H1 (cell line): ENCODE data around the gene AKR1C2. TPM values are rescaled to one million over a fixed set of nuclear protein-coding genes. Genes with fewer than 3 reads are reported as not detected.
"Not testable (repeated sequence)": the region's sequence is repeated elsewhere in the genome, so short reads cannot be mapped to it uniquely, and the experiment has no call there.

Source experiments
- CTCF ChIA-PET: fragments of 300-600 bp; sonication (Branson Sonifier 250); formaldehyde crosslinking; loops from one replicate; lab custom pipeline; 2021; ENCODE audit not compliant: partially characterized antibody; lab: Charles Lee
- POLR2A ChIA-PET: fragments of 300-600 bp; sonication (Branson Sonifier 250); formaldehyde crosslinking; loops from one replicate; lab custom pipeline; 2021; ENCODE audit warnings: inconsistent platforms; ENCODE audit not compliant: partially characterized antibody; lab: Charles Lee
- DNase-seq, 2 experiments: peaks; one replicate each; pipeline versions ENCODE4 v3.0.0 to v3.0.0-alpha.2; 2010 to 2022; ENCODE audit warnings: low spot score in 2 of 2, low read depth in 1 of 2, mixed read lengths in 1 of 2
- FAIRE-seq: peaks from 2 replicates; lab custom pipeline; 2011; peaks lifted over from hg19 to GRCh38; lab: Jason Lieb, UNC
- H2AFZ ChIP-seq: 2 replicates; pipeline ENCODE4 v1.8.1; 2012; ENCODE audit warnings: low read length, inconsistent platforms
- H2AK5ac ChIP-seq: 2 replicates; pipeline ENCODE4 v1.6.1; 2013; ENCODE audit warnings: low read depth, low read length
- H2BK120ac ChIP-seq: replicated peaks from 2 replicates; pipeline ENCODE3; 2013; ENCODE audit warnings: low read depth, low read length, inconsistent platforms
- H2BK12ac ChIP-seq: 2 replicates; pipeline ENCODE4 v1.6.1; 2013; ENCODE audit warnings: low read depth, low read length
- H2BK15ac ChIP-seq: 2 replicates; pipeline ENCODE4 v1.6.1; 2013; ENCODE audit warnings: low read length
- H2BK20ac ChIP-seq: 2 replicates; pipeline ENCODE4 v1.6.1; 2013; ENCODE audit warnings: low read length
- H2BK5ac ChIP-seq: 2 replicates; pipeline ENCODE4 v1.6.1; 2013; ENCODE audit warnings: low read depth, low read length
- H3K14ac ChIP-seq: 2 replicates; pipeline ENCODE4 v1.6.1; 2013; ENCODE audit warnings: inconsistent platforms; ENCODE audit not compliant: insufficient read length
- H3K18ac ChIP-seq: 2 replicates; pipeline ENCODE4 v1.6.1; 2013; ENCODE audit warnings: low read length; ENCODE audit errors: extremely low read depth
- H3K23ac ChIP-seq: 2 replicates; pipeline ENCODE4 v1.6.1; 2013; ENCODE audit warnings: inconsistent platforms; ENCODE audit not compliant: insufficient read length
- H3K23me2 ChIP-seq: 2 replicates; pipeline ENCODE4 v1.6.1; 2013; ENCODE audit warnings: low read depth, low read length
- H3K27ac ChIP-seq: 2 replicates; pipeline ENCODE4 v1.6.1; 2011; ENCODE audit warnings: low read depth, low read length, inconsistent platforms
- H3K27me3 ChIP-seq, 4 experiments: replicated peaks in 1 of 4; 1 replicate in 1 of 4; 2 replicates in 3 of 4; pipeline versions ENCODE4 v1.6.1 to v1.8.1; 2011 to 2013; ENCODE audit warnings: low read length in 3 of 4, mild to moderate bottlenecking in 3 of 4, inconsistent platforms in 2 of 4, mixed read lengths in 2 of 4, moderate library complexity in 1 of 4; ENCODE audit not compliant: control insufficient read depth in 3 of 4, insufficient read depth in 3 of 4; ENCODE audit errors: extremely low read depth in 1 of 4
- H3K36me3 ChIP-seq, 4 experiments: 2 replicates each; pipeline versions ENCODE4 v1.6.1 to v1.8.1; 2011 to 2013; ENCODE audit warnings: mild to moderate bottlenecking in 4 of 4, low read length in 3 of 4, moderate library complexity in 2 of 4, control low read depth in 1 of 4, inconsistent platforms in 1 of 4; ENCODE audit not compliant: insufficient read depth in 4 of 4, control insufficient read depth in 2 of 4
- H3K4ac ChIP-seq: replicated peaks from 2 replicates; pipeline ENCODE3; 2013; ENCODE audit warnings: low read length, low read depth, mixed read lengths, inconsistent platforms; ENCODE audit not compliant: insufficient read length
- H3K4me1 ChIP-seq, 4 experiments: replicated peaks in 1 of 4; 1 replicate in 1 of 4; 2 replicates in 3 of 4; pipeline versions ENCODE4 v1.6.1 to v1.8.1; 2011 to 2013; ENCODE audit warnings: low read length in 3 of 4, inconsistent platforms in 2 of 4, mixed read lengths in 1 of 4; ENCODE audit not compliant: insufficient read depth in 4 of 4, control insufficient read depth in 3 of 4
- H3K4me2 ChIP-seq, 2 experiments: 2 replicates each; pipeline versions ENCODE4 v1.6.1 to v1.8.1; 2011 to 2013; ENCODE audit warnings: low read depth in 2 of 2, low read length in 2 of 2, control low read depth in 1 of 2, inconsistent platforms in 1 of 2, mild to moderate bottlenecking in 1 of 2; ENCODE audit not compliant: insufficient read depth in 1 of 2
- H3K4me3 ChIP-seq, 4 experiments: fragments of 200-600, 300-600 bp in 1 of 4; sonication (generic), shearing (Covaris generic), sonication (Bioruptor Twin) in 1 of 4; 2 replicates each; pipeline versions ENCODE4 v1.5.1 to v1.8.1; 2011 to 2016; ENCODE audit warnings: low read length in 4 of 4, low read depth in 3 of 4, control low read depth in 2 of 4, inconsistent platforms in 2 of 4, mild to moderate bottlenecking in 2 of 4, mixed read lengths in 1 of 4, moderate library complexity in 1 of 4; ENCODE audit not compliant: insufficient read depth in 2 of 4; ENCODE audit errors: extremely low read depth in 1 of 4
- H3K56ac ChIP-seq: replicated peaks from 2 replicates; pipeline ENCODE3; 2013; ENCODE audit warnings: low read depth, mild to moderate bottlenecking, mixed read lengths, low read length, inconsistent platforms; ENCODE audit not compliant: insufficient read length
- H3K79me1 ChIP-seq: 2 replicates; pipeline ENCODE4 v1.6.1; 2013; ENCODE audit warnings: low read depth, low read length, control low read depth
- H3K79me2 ChIP-seq, 2 experiments: 2 replicates each; pipeline versions ENCODE4 v1.6.1 to v1.8.1; 2012 to 2013; ENCODE audit warnings: low read length in 2 of 2, mild to moderate bottlenecking in 2 of 2, inconsistent platforms in 1 of 2; ENCODE audit not compliant: insufficient read depth in 2 of 2, control insufficient read depth in 1 of 2
- H3K9ac ChIP-seq, 4 experiments: replicated peaks in 1 of 4; 1 replicate in 1 of 4; 2 replicates in 3 of 4; pipeline versions ENCODE4 v1.6.1 to v1.8.1; 2011 to 2013; ENCODE audit warnings: low read depth in 3 of 4, low read length in 3 of 4, control low read depth in 2 of 4, mild to moderate bottlenecking in 2 of 4, moderate library complexity in 2 of 4, inconsistent platforms in 1 of 4; ENCODE audit errors: extremely low read depth in 1 of 4
- H3K9me3 ChIP-seq, 2 experiments: 2 replicates each; pipeline versions ENCODE4 v1.6.1 to v1.8.1; 2012 to 2013; ENCODE audit warnings: mild to moderate bottlenecking in 2 of 2, moderate library complexity in 2 of 2, control low read depth in 1 of 2, inconsistent platforms in 1 of 2, low read depth in 1 of 2, low read length in 1 of 2, mixed read lengths in 1 of 2; ENCODE audit not compliant: insufficient read depth in 2 of 2
- H4K20me1 ChIP-seq, 2 experiments: replicated peaks in 1 of 2; 2 replicates each; pipeline versions ENCODE3 to v1.8.1; 2011 to 2013; ENCODE audit warnings: inconsistent platforms in 2 of 2, low read length in 2 of 2, mild to moderate bottlenecking in 1 of 2; ENCODE audit not compliant: insufficient read depth in 2 of 2, control insufficient read depth in 1 of 2
- H4K5ac ChIP-seq: 2 replicates; pipeline ENCODE4 v1.6.1; 2013; ENCODE audit warnings: low read length, low read depth, mixed read lengths, inconsistent platforms; ENCODE audit not compliant: insufficient read length
- H4K8ac ChIP-seq: 2 replicates; pipeline ENCODE4 v1.8.0; 2013; ENCODE audit warnings: mild to moderate bottlenecking, moderate library complexity, low read length, inconsistent platforms; ENCODE audit not compliant: insufficient read depth; ENCODE audit errors: extremely low read depth
- H4K91ac ChIP-seq: replicated peaks from 2 replicates; pipeline ENCODE3; 2013; ENCODE audit warnings: low read length, mixed read lengths, inconsistent platforms; ENCODE audit not compliant: insufficient read length
- BACH1 ChIP-seq: IDR thresholded peaks from 2 replicates; pipeline ENCODE4 v1.6.1; 2012; ENCODE audit warnings: low read length, improper control_type of control experiment
- WGBS, 2 experiments: shearing (Covaris generic) in 1 of 2; methylation state at CpG; one replicate each; pipeline versions ENCODE4 v1.1.6 to v1.1.7; 2013 to 2015; ENCODE audit warnings: low lambda C conversion rate in 2 of 2, mixed read lengths in 2 of 2, inconsistent platforms in 1 of 2, low coverage in 1 of 2, missing lambda C conversion rate in 1 of 2; ENCODE audit not compliant: insufficient replicate concordance in 2 of 2, insufficient coverage in 1 of 2, insufficient read length in 1 of 2; ENCODE audit errors: extremely low coverage in 1 of 2, missing lambda C conversion rate in 1 of 2; 5-methylcytosine and 5-hydroxymethylcytosine counted together
- polyA plus RNA-seq, 7 experiments: library from polyadenylated mRNA; depleted of rRNA in 3 of 7; stranded (reverse) in 5 of 7; unstranded in 2 of 7; fragments of >200 nt in 5 of 7; fragments of 200-250 nt in 2 of 7; gene quantifications; 1 replicate in 5 of 7; 2 replicates in 1 of 7; 4 replicates in 1 of 7; pipeline versions ENCODE4 v1.2.1 to v1.2.3, GENCODE V29; 2011 to 2013; ENCODE audit warnings: missing spikeins in 2 of 7, mixed read lengths in 2 of 7
- total RNA-seq: library from RNA; stranded (reverse); fragmentation: NEBNext Ultra II Directional; extraction: Animal tissue kit (Norgen Biotek cat#: 25700); gene quantifications from 2 replicates; pipeline ENCODE4 v1.2.1, GENCODE V29; 2021

AKR1C2 gene
- total and polyA plus RNA-seq, 2 of the 8 experiments (the other 6 are each of a cell fraction or from before 2014, with no cell fraction given): 0.77 to 1.2 TPM

DNA sequence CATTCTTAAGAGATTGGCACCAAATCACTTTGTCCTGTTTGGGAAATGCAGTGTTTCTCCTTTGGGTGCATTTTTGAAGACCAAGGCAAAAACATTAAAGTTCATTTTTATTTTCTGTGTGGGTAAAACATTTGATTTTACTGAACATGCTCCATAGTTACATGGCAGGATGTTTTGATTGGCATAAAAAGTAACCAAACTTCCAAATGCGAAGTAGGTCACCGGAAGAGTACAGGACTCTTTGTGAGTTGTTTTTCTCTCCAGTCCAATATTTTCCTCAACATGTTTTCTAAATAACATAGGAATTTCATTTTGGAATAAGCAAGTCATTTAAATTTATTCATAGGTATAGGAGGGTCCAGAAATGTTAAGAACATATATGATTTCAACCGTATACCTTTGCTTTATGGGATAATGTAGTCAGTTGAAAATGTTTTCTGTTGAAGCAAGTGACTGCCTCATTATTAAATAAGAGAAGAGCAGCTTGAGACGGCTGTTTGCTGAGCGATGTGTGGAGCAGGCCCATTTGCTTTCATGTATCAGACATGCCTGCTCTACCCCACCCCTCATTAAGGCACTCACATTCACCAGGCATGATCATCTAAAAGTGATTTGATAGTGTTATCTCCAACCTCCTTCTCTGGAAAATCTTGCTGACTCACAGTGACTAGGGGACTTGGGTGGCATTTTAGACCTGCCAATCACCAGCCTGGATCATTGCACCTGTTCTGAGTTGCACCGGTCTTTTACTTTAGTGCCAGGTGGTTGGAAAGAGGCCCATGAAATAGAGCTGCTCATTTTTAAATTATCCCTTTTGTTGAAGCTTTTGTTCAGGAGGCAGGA, 16.3 kb upstream of the AKR1C2 start:
- H3K4me1 ChIP-seq, POLR2A ChIA-PET, H2BK5ac ChIP-seq, DNase-seq, FAIRE-seq, H4K5ac ChIP-seq, H2BK20ac ChIP-seq, H4K91ac ChIP-seq, H3K4me2 ChIP-seq, H3K23ac ChIP-seq, H3K9ac ChIP-seq, H3K14ac ChIP-seq, H3K18ac ChIP-seq, H3K36me3 ChIP-seq, H2BK15ac ChIP-seq, H2AFZ ChIP-seq, H3K79me2 ChIP-seq, H3K9me3 ChIP-seq, H4K20me1 ChIP-seq, H3K79me1 ChIP-seq, H3K56ac ChIP-seq, H3K4ac ChIP-seq, H3K4me3 ChIP-seq, H2AK5ac ChIP-seq, H2BK12ac ChIP-seq, H3K27me3 ChIP-seq, H4K8ac ChIP-seq, H3K23me2 ChIP-seq, H3K27ac ChIP-seq, H2BK120ac ChIP-seq: not testable (repeated sequence)
- WGBS, 2 experiments: 85% methylated on average over 6 of the region's 6 CpGs; no CpG with 5 or more reads in 1 of the 2 experiments
- CTCF ChIA-PET: interaction anchor here (1.0 kb wide), 1 partner anchor 10 kb away, joined by 4 read pairs; no protein-coding TSS in a partner anchor
- peak; percentile 43; the same call in 1 of the 2 replicates for TF ChIP-seq BACH1
